LoVo (cell line): ENCODE data around the gene HRH3.

ENCODE experiments used
- DNase-seq: peaks from one replicate; pipeline ENCODE4 v3.0.0-alpha.2; 2016; ENCODE audit warnings: low spot score

HRH3 gene

DNA sequence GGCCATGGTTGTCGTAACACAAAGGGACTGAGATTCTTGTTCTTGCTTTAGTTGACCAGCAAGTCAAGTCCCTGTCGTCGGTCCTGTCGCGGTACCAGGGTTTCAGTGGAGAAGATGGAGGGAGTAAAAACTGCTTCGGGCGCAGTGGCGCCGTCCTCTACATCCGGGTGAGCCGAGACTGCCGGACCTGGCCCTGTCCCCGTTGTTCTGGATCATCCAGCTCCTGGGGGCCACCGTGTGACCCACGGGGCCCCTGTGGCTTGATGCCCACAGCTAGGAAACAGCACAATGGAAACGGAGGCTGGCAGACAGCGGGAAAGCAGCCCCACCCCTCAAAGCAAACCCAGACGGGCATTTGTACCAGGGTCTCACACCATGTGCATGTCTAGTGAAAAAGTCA, 22.3 kb downstream of the HRH3 start:
- DNase-seq = no peak

DNA sequence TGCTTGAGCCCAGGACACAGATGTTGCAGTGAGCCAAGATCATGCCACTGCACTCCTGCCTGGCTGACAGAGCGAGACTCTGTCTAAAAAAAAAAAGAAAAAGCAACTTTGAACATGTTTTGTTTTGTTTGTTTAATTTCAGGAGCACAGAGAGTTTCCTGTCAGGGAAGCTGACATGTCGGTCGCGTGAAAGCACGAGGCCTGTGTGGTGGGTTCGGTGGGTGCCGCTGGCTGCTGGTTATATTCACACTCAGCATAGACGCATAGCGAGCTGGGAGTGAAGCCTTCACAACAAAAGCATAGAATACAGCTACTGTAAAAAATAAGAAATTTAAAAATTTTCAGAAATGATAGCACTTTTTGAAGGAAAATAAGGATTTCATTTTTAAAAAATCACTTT, 22.8 kb downstream of the HRH3 start:
- DNase-seq = no peak

DNA sequence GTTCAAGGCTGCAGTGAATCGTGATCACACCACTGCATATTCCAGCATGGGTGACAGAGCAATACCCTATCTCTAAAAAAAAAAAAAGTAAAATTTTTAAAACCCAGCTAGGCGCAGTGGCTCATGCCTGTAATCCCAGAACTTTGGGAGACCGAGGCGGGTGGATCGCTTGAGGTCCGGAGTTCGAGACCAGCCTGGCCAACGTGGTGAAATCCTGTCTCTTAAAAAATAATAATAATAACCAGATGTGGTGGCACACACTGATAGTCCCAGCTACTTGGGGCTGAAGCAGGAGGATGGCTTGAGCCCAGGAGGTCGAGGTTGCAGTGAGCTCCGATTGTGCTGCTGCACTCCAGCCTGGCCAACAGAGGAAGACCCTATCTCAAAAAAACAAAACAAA, 23.8 kb downstream of the HRH3 start:
- no peak for DNase-seq

DNA sequence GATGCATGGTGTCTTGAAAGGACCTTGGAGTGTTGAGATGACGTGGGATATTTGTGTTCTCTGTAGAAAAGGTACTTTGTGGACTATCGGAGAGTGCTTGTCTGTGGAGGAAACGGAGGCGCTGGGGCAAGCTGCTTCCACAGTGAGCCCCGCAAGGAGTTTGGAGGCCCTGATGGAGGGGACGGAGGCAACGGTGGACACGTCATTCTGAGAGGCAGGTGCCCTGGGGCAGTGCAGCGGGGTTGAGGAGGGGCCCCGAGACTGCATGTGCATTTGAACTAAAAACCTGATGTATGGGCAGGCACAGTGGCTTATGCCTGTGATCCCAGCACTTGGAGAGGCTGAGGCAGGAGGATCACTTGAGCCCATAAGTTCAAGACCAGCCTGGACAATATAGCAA, 24.3 kb downstream of the HRH3 start:
- DNase-seq = no peak

DNA sequence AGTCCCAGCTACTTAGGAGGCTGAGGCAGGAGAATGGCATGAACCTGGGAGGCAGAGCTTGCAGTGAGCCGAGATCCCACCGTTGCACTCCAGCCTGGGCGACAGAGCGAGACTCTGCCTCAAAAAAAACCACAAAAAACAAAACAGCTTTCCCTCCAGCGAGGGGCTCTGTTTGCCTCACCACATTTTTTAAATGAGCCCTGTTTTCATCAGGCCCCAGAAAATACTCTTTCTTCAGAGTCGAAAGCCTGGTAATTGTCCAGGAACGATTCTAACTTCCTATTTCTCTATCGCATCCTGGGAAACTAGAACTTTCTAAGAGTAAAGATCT, 25.0 kb downstream of the HRH3 start:
- DNase-seq = no peak

DNA sequence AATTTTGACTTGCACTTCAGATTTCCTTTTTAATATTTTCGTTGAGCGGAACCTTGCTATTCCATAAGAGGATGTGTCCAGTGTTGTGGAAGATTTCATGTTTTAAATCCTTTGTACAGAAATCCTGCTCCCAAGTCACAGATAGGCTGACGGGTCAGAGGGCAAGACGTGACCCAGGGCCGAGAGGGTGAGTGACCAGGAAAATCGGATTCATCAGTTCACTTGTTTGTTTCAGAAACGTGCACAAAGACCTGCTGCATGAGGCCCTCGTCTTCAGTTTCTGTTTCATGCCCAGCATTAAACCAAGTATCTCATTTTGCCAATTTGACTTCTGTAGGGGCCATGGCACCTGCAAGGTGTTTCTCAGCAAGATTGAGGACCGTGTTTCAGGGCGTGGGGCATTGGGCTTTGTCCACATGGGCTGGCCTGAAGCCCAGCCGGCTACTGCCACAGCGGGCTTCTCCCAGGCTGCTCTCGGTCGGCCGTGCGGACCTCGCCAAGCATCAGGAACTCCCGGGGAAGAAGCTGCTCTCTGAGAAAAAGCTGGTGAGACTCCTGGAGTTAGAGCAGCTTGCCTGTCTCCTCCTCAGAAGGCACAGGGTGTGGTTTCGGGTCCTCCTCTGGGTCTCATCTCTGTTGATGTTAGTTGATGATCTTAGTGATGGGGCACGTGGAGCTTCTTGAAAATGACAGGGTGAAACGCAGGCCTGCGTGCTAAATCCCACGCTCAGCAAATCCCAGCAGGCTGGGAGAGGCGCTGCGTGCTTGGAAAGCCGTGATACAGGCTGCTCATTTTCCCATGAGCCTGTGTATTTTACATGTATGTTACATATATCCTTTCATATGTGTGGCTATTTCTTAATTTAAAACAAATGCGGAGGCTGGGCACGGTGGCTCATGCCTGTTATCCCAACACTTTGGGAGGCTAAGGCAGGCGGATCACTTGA, 26.7 kb downstream of the HRH3 start:
- DNase-seq = no peak

DNA sequence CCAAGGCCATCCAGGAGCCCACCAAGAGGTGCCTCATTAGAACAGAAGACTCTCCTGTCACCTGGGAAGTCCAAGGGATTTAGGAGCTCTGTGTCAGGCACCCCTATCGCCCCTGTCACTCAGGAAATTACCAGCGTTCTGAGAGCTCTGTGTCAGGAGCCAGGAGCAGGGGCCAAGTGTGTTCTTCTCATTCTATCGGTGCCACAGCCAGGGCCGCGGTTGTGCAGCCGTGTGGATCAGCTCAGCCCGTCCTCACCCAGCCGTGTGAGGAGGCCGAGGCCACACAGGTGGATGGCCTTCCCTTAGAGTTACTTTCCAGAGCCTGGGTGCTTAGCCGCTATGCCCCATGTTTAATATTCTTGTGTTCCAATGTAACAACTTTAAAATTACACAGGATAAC, 27.4 kb downstream of the HRH3 start:
- no peak for DNase-seq

DNA sequence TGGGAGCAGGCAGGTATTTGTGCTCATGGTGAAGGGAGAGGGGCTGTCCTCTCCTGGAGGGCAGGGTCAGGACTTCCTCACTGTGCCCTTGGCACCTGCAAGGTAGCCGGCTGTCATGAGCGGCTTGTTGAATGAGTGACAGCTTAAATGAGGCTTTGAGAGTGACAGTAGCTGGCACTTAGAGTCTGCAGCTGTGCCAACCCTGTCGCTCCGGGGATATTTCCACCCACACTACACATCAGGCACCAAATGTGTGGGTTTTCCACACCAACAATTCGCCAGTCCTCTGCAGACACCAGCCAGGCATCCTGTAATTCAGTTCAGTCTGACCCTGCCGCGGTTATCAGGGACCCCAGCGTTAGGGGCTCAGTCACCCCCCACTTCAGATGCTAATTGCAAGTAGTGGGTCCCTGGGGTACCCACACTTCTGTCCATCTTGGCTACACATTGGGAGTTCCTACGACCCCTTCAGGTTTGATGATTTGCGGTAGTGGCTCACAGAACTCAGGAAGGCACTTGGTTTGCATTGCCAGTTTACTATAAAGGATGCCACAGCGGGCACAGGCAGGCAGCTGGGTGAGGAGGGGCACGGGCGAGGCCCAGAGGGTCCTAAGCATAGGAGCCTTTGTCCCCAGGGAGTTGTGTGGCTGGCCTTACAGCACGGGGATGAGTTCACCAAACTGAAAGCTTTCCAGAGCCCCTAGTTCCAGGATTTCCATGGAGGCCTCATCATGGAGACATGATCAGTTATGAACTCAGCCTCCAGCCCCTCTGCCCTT, 28.1 kb downstream of the HRH3 start:
- DNase-seq = no peak

DNA sequence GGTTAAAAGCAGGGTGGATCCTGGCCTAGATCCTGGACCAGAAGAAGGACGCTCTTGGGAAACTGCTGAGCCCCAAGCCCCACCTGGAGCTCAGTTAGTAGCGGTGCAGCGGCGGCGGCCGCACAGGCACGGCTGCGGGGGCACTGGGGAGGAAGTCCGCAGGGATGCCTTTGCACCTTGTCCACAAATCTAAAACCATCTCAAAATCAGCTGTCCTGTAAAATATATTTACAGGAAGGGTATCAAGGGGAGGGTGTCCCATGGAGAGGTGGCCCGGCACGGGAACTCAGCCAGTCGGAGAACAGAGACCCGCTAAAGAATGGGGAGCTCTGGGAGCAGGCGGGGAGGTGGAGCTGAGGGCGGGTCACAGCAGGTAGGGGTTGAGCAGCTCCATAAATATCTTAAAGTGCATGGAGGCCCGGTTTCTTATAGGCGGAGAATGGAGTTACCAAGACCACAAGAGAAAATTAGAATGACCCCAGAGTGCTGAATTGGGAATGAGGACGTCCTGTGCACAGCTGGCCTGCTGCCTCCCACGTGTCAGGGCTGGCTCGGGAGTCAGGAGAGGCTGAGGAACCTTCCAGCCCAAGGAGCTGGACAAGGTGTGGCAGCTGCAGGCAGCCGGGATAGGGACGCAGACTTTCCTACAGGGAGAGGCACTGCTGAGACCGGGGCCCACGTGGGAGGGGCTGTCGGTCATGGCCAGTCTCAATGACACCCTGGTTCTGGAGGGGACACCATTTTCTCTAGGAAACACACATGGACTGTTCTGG, 29.3 kb downstream of the HRH3 start:
- no peak for DNase-seq

DNA sequence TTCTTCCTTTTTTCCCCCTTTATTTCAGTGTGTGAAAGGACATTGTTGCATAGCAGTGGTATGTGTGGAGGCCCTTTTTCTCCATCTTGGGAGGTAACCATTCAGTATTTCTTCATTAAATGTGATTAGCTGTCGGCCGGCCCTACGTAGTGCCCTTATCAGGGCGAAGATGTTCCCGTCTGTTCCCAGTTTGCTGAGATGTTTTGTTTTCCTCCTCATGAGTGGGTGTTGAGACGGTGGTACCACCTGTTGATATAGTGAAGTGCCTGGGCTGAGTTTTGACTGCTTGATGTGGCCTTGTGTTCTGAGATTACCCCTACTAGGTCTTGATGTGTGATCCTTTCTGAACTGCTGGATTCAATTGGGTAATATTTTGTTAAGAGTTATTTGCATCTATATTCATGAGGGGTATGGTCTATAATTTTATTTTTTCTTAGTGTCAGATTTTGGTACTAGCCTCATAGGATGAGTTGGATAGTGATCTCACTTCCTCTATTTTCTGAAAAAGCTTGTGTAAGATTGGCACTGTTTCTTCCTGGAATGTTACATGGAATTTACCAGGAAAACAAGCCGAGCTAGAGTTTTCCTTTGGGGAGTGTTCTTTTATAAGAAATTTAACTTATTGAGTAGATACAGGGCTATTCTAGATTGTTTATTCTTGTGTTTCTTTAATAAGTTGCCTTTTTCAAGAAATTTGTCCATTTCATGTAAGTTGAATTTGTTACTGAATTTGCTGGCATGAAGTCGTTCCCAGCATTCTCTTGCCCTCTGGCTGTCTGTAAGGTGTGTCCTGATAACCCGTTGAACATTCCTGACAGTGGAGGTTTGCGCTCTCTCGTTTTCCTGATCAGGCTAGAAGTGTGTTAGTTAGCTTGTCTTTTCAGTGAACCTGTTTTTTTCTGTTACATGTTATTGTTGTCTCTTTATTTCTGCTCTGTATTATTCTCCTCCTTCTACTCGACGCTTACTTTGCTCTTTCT, 32.9 kb downstream of the HRH3 start:
- no peak for DNase-seq

DNA sequence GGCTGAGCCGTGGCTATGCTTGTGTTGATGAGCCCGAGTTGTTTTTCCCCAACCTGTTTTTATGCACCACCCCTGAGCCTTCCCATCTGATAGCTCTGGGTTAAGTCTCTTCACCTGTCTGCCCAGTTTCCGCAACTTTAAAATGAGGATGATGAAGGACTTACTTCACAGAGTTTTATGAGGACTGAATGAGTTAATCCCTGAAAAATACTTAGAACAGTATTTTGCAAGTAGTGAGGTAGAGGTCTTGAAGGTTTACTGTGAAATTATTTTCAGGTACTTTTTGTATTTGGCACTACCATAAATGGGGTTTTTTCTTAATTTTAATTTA, 34.0 kb downstream of the HRH3 start:
- no peak for DNase-seq

DNA sequence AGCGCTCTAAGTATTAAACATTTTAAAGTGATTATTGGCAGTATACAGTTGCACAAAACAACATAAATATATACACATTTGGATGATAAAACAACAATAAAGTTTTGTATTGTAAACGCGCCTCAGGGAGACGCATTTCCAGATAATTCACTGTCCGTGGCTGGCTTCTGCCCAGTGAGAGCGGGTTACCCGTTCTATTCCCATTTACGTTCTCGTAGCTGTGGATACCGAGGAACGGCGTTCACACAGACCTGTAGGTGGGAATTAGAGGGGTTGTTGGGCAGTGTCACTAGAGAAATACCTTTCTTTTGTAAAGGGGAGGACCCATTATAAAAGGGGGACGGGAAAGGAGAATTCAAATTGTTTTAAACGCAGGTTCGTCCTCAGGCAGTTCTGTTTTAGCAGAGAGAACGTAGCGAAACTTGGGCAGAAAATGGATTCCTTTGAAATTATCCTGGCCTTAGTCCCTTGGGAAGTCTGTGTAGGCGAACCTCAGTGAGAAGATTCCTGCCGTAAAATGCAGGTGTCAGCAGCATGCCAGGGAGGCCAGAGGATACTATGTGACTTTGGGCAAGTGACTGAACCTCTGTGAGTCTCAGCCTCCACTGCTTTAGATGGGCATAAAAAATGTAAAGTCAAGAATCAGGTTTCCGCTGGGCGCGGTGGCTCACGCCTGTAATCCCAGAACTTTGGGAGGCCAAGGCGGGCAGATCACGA, 36.5 kb downstream of the HRH3 start:
- no peak for DNase-seq

DNA sequence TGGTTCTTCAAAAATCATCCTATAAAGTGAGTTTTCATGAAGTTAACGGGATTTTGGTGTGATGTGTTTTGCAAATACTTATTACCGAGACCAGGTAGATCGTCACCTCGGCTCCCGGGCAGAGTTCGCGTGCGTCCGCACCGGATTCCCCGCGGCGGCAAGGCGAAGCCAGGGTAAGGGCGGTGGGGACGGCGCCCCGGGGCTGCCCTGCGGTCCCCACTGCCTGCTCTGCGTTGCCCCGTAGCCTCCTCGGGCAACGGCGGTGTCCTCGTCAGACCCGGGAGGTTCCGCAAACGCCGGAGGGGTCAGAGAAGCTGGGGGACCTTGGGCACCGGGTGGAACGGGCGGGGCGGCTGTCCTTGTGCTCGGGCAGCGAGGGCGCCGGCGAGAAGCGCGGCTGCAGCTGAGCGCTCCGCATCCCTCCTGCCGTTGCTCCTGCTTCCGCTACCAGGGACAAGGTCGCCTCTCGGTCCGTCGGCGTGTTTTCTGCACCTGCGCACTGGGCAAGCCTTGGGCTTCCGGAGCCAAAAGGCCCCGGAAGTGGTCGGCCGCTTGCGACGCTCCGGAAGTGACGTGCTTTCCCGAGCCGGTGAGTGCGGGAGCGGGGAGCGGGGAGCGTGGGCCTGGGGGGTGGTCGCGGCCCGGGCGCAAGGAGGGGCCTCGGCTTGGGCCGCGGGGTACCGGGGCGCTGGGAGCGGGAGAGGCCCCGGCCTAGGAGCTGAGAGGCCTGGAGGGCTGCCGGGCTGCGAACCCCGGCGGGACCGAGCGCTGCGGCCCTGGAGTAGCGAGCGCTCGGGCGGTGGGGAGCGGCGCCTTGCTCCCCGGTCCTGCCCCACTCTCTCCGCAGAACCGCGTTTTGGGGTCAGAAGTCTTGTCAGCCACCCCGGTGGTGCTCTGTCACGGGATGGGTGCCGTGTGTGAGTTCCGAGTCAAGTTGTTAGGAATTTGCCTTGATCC, 37.3 kb downstream of the HRH3 start, which contains the start of gene MTG2:
Gene MTG2 (plus strand): TSS at position 560 of the 957 bp plus-strand sequence. CDS start 10,393 bp downstream, outside the sequence.
- peak; percentile 96 for DNase-seq

DNA sequence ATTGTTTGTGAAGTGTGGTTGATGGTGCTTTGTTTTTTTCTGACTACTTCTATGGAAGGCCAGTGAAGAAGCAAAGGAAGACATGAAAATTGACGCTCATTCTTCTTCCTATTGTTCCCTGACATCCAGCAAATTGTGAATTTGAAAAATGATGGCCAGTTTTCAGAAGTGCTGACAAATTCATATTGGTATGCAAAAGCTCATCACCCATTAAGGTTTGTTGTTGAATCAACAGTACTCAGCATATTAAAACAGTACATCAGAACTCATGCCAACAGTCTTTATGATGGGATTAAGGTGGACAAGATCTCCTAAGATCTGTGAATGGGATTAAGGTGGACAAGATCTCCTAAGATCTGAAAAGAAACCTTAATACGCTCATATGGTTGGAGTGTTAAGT, 38.3 kb downstream of the HRH3 start:
- no peak for DNase-seq

DNA sequence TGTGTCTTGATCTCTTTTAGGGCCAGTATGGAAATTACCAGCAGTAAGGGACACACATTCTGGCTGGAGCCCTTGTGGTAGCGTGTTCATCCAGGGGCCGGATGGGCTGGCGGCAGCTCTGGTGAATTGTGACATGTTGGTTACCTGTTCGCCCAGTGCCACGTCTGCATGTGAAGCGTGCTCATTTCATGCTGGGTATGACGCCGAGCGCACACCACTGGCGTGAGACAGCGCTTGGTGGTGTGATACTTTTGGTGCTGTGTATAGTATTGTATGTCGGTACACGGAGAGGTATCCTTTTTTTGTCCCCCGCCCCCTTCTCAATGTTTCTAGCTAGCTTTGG, 40.9 kb downstream of the HRH3 start:
- no peak for DNase-seq

DNA sequence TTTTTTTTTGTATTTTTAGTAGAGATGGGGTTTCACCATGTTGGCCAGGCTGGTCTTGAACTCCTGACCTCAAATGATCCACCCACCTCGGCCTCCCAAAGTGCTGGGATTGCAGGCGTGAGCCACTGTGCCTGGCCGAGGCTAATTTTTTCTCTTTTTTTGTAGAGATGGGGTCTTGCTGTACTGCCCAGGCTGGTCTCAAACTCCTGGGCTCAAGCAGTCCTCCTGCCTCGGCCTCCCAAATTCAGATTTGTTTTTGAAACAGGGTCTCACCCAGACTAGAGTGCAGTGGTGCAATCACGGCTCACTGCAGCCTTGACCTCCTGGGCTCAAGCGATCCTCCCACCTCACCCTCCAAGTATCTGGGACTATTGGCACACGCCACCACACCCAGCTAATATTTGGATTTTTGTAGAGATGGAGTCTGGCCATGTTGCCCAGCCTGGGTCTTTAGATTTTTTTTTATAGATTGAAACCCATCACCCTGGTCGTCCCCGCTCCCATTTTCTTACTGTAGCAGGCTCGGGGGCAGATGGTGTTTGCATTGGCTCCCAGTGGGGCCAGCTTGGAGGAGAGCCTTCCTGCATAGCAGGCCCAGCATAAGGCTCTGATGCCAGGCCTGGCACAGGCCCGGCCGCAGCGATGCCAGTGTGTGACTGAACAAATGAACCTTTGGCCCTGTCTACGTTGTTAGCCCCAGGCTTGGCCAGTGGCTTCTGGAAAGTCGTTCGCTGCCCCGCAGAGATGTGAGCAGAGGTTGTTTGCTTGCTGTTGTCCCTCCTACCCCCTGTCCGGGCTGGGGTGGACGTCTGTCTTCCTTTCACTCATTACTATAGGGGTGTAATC, 41.5 kb downstream of the HRH3 start:
- DNase-seq = no peak

DNA sequence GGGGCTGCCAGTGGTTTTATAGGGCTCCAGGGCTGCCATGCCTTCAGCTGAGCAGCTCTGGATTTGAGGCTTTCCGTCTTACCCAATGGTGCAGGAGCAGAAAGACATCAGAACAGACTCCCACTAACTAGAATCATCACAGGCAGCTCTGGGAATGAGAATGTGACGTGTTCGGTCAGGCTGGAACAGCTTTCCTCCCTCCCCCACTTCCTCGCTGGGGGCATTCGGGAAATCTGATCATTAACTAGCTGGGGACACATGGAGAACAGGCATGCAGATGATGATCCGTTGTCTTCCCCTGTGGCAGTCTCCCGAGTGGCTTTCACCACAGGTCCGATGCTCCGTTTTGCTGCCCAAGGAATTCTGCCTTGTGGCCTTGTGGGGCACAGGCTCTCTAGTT, 42.8 kb downstream of the HRH3 start:
- DNase-seq = no peak

DNA sequence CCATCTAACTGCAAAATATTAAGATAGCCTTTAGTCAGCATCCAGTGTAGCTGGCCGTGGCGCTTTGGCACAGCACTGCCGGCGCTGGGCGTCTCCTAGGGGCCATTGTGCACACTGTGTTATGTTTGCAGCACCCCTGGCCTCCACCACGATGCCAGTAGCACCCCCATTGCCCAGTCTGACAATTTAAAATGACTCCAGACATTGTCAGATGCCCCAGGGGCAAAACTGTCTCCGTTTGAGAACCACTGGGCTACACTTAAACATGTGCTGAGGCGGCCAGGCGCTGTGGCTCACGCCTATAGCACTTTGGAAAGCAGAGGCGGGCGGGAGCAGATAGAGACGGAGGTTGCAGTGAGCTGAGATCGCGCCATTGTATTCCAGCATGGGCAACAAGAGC, 43.2 kb downstream of the HRH3 start:
- no peak for DNase-seq

DNA sequence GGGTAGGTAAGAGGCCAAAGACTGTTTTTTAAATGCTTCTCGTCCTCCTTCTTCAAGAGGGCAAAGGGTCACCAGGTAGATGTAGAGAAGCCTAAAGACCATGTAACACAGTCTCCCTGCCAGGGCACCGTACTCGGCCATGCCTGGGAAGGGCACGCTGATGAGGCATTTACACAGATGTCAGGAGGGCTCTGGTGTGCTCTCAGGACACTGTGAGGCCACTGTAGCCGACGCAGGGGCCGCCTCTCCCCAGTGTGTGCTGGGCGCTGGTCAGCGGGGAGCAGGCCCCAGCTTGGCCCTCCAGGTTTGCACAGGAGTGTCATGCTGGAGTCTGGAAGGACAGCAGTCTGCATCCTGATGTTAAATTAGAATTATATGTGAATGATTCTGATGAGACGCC, 44.4 kb downstream of the HRH3 start:
- no peak for DNase-seq
